HG03097 (cell line): ENCODE measurements around the gene DHRS1.

Experiments
- ATAC-seq: cut with Tn5 transposase; IDR thresholded peaks from one replicate; pipeline ENCODE4 v1.9.1; 2021; ENCODE audit not compliant: unreplicated experiment, low FRiP score

Gene DHRS1

GRCh38 chr14:24310646-24311604 is 11.3 kb upstream of the DHRS1 start, which contains the start of gene LTB4R:
TSS of gene LTB4R (plus strand) at chr14:24311502. CDS start at chr14:24315652, 4,150 bp downstream.
- ATAC-seq = peak; percentile 51

- ATAC-seq = no peak
Observed at GRCh38 chr14:24310265-24310645, 10.7 kb upstream of the DHRS1 start.

GRCh38 chr14:24309538-24310264 is 10.1 kb upstream of the DHRS1 start, which contains the start of gene LTB4R2:
TSS of gene LTB4R2 (plus strand) at chr14:24310140. CDS start at chr14:24310665, 525 bp downstream.
- ATAC-seq = no peak

GRCh38 chr14:24308342-24309124 is 9.0 kb upstream of the DHRS1 start:
- no peak for ATAC-seq

GRCh38 chr14:24307575-24308341 is 8.2 kb upstream of the DHRS1 start, which contains the start of gene CIDEB:
TSS of gene CIDEB (minus strand) at chr14:24307977. CDS start at chr14:24307858, 119 bp downstream.
- no peak for ATAC-seq

GRCh38 chr14:24307156-24307574 is 7.6 kb upstream of the DHRS1 start:
- no peak for ATAC-seq

- ATAC-seq = no peak
Observed at GRCh38 chr14:24304019-24304387, 4.4 kb upstream of the DHRS1 start.

- ATAC-seq = no peak
Observed at GRCh38 chr14:24300326-24300980, 873 bp upstream of the DHRS1 start.

GRCh38 chr14:24298892-24299254 is 707 bp downstream of the DHRS1 start:
- no peak for ATAC-seq

GRCh38 chr14:24297190-24297964 is 2.2 kb downstream of the DHRS1 start:
- ATAC-seq = peak; percentile 37

GRCh38 chr14:24296341-24297157 is 3.0 kb downstream of the DHRS1 start:
- ATAC-seq = peak; percentile 37

GRCh38 chr14:24293525-24293924 is 6.1 kb downstream of the DHRS1 start:
- no peak for ATAC-seq

- no peak for ATAC-seq
Observed at GRCh38 chr14:24292118-24292807, 7.3 kb downstream of the DHRS1 start.

- ATAC-seq = no peak
Observed at GRCh38 chr14:24291446-24292117, 8.0 kb downstream of the DHRS1 start.

- no peak for ATAC-seq
Observed at GRCh38 chr14:24290746-24291145, 8.8 kb downstream of the DHRS1 start.

GRCh38 chr14:24289649-24290280 is 9.8 kb downstream of the DHRS1 start:
- no peak for ATAC-seq
